ENCODE results near the gene ZNF74.
"Not testable (repeated sequence)": the region's sequence is repeated elsewhere in the genome, so short reads cannot be mapped to it uniquely, and the experiment has no call there.

The ZNF74 gene

GRCh38 chr22:20415699-20416098 is 21.7 kb downstream of the ZNF74 start:
- not testable (repeated sequence) for H3K27ac Mint-ChIP-seq; H3K36me3 Mint-ChIP-seq; H3K4me3 Mint-ChIP-seq; H3K9me3 Mint-ChIP-seq (ENCODE audit: low read depth); H3K4me1 Mint-ChIP-seq (ENCODE audit: low read depth); H3K27me3 Mint-ChIP-seq

- Mint-ChIP-seq H3K27me3 (no peaks in the 10 kb centered on the region), H3K4me1 (ENCODE audit: low read depth) (no peaks in the 10 kb centered on the region), H3K4me3 (peak overlapping the region; percentile 63), H3K36me3 (no peaks in the 10 kb centered on the region), H3K27ac (no peak overlapping the region), H3K9me3 (ENCODE audit: low read depth) (no peaks in the 10 kb centered on the region)
These were observed 24.3 kb downstream of the ZNF74 start for GRCh38 chr22:20418211-20418788.

GRCh38 chr22:20419664-20419951 is 25.7 kb downstream of the ZNF74 start:
- Mint-ChIP-seq H3K27me3 (peaks cover 1% of the 10 kb centered on the region), H3K36me3 (no peaks in the 10 kb centered on the region), H3K9me3 (ENCODE audit: low read depth) (no peaks in the 10 kb centered on the region), H3K4me1 (ENCODE audit: low read depth) (peaks cover 3% of the 10 kb centered on the region), H3K27ac (no peak overlapping the region), H3K4me3 (no peak overlapping the region)

GRCh38 chr22:20420157-20420842 is 26.3 kb downstream of the ZNF74 start:
- Mint-ChIP-seq H3K27me3 (peaks cover 1% of the 10 kb centered on the region), H3K27ac (no peak overlapping the region), H3K36me3 (no peaks in the 10 kb centered on the region), H3K4me1 (ENCODE audit: low read depth) (peaks cover 3% of the 10 kb centered on the region), H3K9me3 (ENCODE audit: low read depth) (no peaks in the 10 kb centered on the region), H3K4me3 (no peak overlapping the region)

GRCh38 chr22:20421507-20421874 is 27.5 kb downstream of the ZNF74 start:
- no peak overlapping the region for H3K27ac Mint-ChIP-seq
- no peaks in the 10 kb centered on the region for H3K9me3 Mint-ChIP-seq (ENCODE audit: low read depth)
- peaks cover 1% of the 10 kb centered on the region for H3K27me3 Mint-ChIP-seq
- no peaks in the 10 kb centered on the region for H3K36me3 Mint-ChIP-seq
- H3K4me3 Mint-ChIP-seq = no peak overlapping the region
- peaks cover 3% of the 10 kb centered on the region for H3K4me1 Mint-ChIP-seq (ENCODE audit: low read depth)

- H3K27me3 Mint-ChIP-seq = peaks cover 7% of the 10 kb centered on the region
- H3K4me3 Mint-ChIP-seq = no peak overlapping the region
- no peaks in the 10 kb centered on the region for H3K9me3 Mint-ChIP-seq (ENCODE audit: low read depth)
- H3K27ac Mint-ChIP-seq = no peak overlapping the region
- no peaks in the 10 kb centered on the region for H3K36me3 Mint-ChIP-seq
- H3K4me1 Mint-ChIP-seq (ENCODE audit: low read depth) = peaks cover 3% of the 10 kb centered on the region
These were observed 28.5 kb downstream of the ZNF74 start for GRCh38 chr22:20422271-20423007.

GRCh38 chr22:20423008-20423905 is 29.3 kb downstream of the ZNF74 start:
- peaks cover 3% of the 10 kb centered on the region for H3K4me1 Mint-ChIP-seq (ENCODE audit: low read depth)
- H3K36me3 Mint-ChIP-seq = no peaks in the 10 kb centered on the region
- H3K27ac Mint-ChIP-seq = no peak overlapping the region
- peak overlapping the region; percentile 73 for H3K4me3 Mint-ChIP-seq
- no peaks in the 10 kb centered on the region for H3K9me3 Mint-ChIP-seq (ENCODE audit: low read depth)
- peaks cover 7% of the 10 kb centered on the region for H3K27me3 Mint-ChIP-seq

GRCh38 chr22:20423906-20424551 is 30.1 kb downstream of the ZNF74 start:
- Mint-ChIP-seq H3K9me3 (ENCODE audit: low read depth) (no peaks in the 10 kb centered on the region), H3K36me3 (no peaks in the 10 kb centered on the region), H3K27ac (no peak overlapping the region), H3K4me3 (no peak overlapping the region), H3K4me1 (ENCODE audit: low read depth) (peaks cover 9% of the 10 kb centered on the region), H3K27me3 (peaks cover 7% of the 10 kb centered on the region)

GRCh38 chr22:20424568-20424931 is 30.6 kb downstream of the ZNF74 start:
- no peaks in the 10 kb centered on the region for H3K9me3 Mint-ChIP-seq (ENCODE audit: low read depth)
- peak overlapping the region; percentile 53 for H3K4me3 Mint-ChIP-seq
- H3K36me3 Mint-ChIP-seq = no peaks in the 10 kb centered on the region
- H3K4me1 Mint-ChIP-seq (ENCODE audit: low read depth) = peaks cover 10% of the 10 kb centered on the region
- H3K27me3 Mint-ChIP-seq = peaks cover 7% of the 10 kb centered on the region
- H3K27ac Mint-ChIP-seq = no peak overlapping the region

GRCh38 chr22:20424932-20425565 is 31.1 kb downstream of the ZNF74 start:
- Mint-ChIP-seq H3K36me3 (no peaks in the 10 kb centered on the region), H3K27ac (no peak overlapping the region), H3K4me3 (peak overlapping the region; percentile 53), H3K4me1 (ENCODE audit: low read depth) (peaks cover 10% of the 10 kb centered on the region), H3K27me3 (peaks cover 7% of the 10 kb centered on the region), H3K9me3 (ENCODE audit: low read depth) (no peaks in the 10 kb centered on the region)

- no peaks in the 10 kb centered on the region for H3K9me3 Mint-ChIP-seq (ENCODE audit: low read depth)
- H3K4me3 Mint-ChIP-seq = no peak overlapping the region
- peaks cover 7% of the 10 kb centered on the region for H3K27me3 Mint-ChIP-seq
- H3K4me1 Mint-ChIP-seq (ENCODE audit: low read depth) = peaks cover 14% of the 10 kb centered on the region
- no peak overlapping the region for H3K27ac Mint-ChIP-seq
- H3K36me3 Mint-ChIP-seq = no peaks in the 10 kb centered on the region
These were observed 31.8 kb downstream of the ZNF74 start for GRCh38 chr22:20425566-20426258.

GRCh38 chr22:20426259-20426615 is 32.3 kb downstream of the ZNF74 start:
- H3K4me3 Mint-ChIP-seq = peak overlapping the region; percentile 23
- H3K27ac Mint-ChIP-seq = no peak overlapping the region

GRCh38 chr22:20427104-20427944 is 33.4 kb downstream of the ZNF74 start:
- Mint-ChIP-seq H3K4me3 (peak overlapping the region; percentile 24), H3K27me3 (peaks cover 8% of the 10 kb centered on the region), H3K27ac (no peak overlapping the region)

More at GRCh38 chr22:20426259-20426615, 32.3 kb downstream of the ZNF74 start:
- Mint-ChIP-seq H3K36me3 (no peaks in the 10 kb centered on the region), H3K9me3 (ENCODE audit: low read depth) (no peaks in the 10 kb centered on the region), H3K4me1 (ENCODE audit: low read depth) (peaks cover 14% of the 10 kb centered on the region), H3K27me3 (peaks cover 7% of the 10 kb centered on the region)

More at GRCh38 chr22:20427104-20427944, 33.4 kb downstream of the ZNF74 start:
- Mint-ChIP-seq H3K4me1 (ENCODE audit: low read depth) (peaks cover 17% of the 10 kb centered on the region), H3K36me3 (no peaks in the 10 kb centered on the region), H3K9me3 (ENCODE audit: low read depth) (no peaks in the 10 kb centered on the region)
